Mammary epithelial cell (primary cell): Measurements from ENCODE around the gene KLF3.

Experiments used
- EZH2 ChIP-seq: IDR thresholded peaks from 2 replicates; pipeline ENCODE4 v1.6.1; 2012; ENCODE audit warnings: low read length, inconsistent platforms, borderline replicate concordance
- TF ChIP-seq, protein P1 (sequence below), 2 donors: IDR thresholded peaks in 1 of 2; conservative IDR thresholded peaks in 1 of 2; 2 replicates each; pipeline ENCODE4 v1.5.1; 2011 to 2012; ENCODE audit warnings: inconsistent platforms in 2 of 2, low read length in 2 of 2, mild to moderate bottlenecking in 2 of 2, control low read depth in 1 of 2, low read depth in 1 of 2; ENCODE audit not compliant: insufficient read depth in 1 of 2; ENCODE audit errors: extremely low read depth in 1 of 2

DNA sequence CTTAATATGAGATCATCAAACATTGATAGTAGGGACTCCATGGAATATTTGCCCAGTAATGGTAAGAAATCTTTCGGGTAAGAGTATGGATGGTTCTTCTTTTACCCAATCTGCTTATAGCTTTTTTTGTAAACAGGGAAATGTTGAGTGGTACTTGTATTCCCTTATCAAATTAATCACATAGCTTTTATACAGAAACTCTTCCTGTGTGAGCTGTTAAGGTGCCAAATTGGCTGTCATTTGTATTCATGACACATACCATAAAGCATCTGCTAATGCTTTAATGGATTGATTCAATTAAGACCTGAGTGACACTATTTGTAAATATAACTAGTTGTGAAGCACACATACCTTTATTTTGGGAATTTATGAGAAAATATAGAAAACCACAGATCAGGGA, 34.2 kb downstream of the KLF3 start:
- TF ChIP-seq, protein P1, sequence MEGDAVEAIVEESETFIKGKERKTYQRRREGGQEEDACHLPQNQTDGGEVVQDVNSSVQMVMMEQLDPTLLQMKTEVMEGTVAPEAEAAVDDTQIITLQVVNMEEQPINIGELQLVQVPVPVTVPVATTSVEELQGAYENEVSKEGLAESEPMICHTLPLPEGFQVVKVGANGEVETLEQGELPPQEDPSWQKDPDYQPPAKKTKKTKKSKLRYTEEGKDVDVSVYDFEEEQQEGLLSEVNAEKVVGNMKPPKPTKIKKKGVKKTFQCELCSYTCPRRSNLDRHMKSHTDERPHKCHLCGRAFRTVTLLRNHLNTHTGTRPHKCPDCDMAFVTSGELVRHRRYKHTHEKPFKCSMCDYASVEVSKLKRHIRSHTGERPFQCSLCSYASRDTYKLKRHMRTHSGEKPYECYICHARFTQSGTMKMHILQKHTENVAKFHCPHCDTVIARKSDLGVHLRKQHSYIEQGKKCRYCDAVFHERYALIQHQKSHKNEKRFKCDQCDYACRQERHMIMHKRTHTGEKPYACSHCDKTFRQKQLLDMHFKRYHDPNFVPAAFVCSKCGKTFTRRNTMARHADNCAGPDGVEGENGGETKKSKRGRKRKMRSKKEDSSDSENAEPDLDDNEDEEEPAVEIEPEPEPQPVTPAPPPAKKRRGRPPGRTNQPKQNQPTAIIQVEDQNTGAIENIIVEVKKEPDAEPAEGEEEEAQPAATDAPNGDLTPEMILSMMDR (conservative IDR thresholded peaks at IDR 0.05 in 1 of 2, IDR thresholded peaks at IDR 0.05 in 1 of 2; ENCODE audit: extremely low read depth in 1 of 2, insufficient read depth in 1 of 2, low read depth in 1 of 2, low read length in 2 of 2), result no peak
- TF ChIP-seq EZH2, result no peak
